GM21423 (cell line): ENCODE data around the gene MACC1.

Experiments
- ATAC-seq: cut with Tn5 transposase; IDR thresholded peaks from one replicate; pipeline ENCODE4 v1.9.1; 2021; ENCODE audit warnings: mild to moderate bottlenecking, moderate library complexity; ENCODE audit not compliant: unreplicated experiment

Gene MACC1, protein sequence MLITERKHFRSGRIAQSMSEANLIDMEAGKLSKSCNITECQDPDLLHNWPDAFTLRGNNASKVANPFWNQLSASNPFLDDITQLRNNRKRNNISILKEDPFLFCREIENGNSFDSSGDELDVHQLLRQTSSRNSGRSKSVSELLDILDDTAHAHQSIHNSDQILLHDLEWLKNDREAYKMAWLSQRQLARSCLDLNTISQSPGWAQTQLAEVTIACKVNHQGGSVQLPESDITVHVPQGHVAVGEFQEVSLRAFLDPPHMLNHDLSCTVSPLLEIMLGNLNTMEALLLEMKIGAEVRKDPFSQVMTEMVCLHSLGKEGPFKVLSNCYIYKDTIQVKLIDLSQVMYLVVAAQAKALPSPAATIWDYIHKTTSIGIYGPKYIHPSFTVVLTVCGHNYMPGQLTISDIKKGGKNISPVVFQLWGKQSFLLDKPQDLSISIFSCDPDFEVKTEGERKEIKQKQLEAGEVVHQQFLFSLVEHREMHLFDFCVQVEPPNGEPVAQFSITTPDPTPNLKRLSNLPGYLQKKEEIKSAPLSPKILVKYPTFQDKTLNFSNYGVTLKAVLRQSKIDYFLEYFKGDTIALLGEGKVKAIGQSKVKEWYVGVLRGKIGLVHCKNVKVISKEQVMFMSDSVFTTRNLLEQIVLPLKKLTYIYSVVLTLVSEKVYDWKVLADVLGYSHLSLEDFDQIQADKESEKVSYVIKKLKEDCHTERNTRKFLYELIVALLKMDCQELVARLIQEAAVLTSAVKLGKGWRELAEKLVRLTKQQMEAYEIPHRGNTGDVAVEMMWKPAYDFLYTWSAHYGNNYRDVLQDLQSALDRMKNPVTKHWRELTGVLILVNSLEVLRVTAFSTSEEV

DNA sequence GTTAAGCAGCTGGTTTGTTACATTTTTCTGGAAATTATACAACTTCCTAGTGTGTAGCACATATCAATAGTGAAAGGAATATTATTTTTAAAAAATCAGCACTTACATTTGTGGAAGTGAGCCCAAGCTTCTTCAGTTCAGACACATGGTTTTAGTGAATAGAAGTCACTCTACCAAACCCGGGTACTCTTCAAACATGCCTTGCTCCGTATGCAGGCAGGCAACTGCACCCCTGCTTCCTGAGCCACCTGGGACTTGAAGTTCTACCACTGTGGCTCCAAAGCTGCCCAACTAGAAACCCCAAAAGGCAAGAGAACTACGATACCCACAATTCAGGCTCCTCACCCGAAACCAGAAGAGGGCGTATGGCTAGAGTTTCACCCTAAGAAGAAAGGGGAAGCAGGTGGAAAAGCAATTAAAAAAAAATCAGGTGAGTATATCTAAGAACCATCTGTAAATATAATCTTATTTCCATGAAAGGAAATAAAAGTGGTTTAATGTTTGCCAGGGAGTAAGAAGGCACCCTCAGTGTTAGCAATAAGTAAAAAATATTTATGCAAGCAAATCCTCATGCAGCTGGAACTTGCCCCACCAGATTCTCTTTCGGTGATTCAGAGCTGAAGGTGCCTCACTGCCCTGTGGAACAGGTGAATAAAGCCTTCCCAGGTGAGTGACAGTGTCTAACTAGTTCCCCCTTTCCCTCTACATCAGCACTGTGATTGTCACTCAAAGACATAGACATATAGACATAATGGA is at the start of gene MACC1:
Gene MACC1, minus strand, starts transcription at position 192 of the 756 bp plus-strand sequence. CDS start 55,522 bp downstream, outside the sequence.
- peak; percentile 41 for ATAC-seq

DNA sequence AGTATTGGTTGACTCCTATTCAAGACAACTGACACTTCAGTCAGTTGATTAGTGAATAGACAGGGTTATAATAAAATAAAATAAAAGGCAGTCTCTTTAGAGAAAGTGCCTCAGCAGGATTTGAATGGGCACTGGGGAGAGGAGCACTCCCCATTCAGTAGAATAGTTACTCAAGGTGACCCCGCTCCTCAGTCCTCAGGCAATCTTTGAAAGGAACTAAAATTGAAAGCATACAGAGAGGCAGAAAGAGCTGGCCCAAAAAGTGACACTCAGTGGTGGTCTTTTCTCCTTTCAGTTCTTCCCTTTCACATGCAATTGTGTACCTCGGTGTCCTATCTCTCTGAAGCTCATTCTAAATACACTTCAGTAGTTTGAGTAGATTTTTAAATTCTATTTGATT is 47.4 kb upstream of the MACC1 start:
- no peak for ATAC-seq

DNA sequence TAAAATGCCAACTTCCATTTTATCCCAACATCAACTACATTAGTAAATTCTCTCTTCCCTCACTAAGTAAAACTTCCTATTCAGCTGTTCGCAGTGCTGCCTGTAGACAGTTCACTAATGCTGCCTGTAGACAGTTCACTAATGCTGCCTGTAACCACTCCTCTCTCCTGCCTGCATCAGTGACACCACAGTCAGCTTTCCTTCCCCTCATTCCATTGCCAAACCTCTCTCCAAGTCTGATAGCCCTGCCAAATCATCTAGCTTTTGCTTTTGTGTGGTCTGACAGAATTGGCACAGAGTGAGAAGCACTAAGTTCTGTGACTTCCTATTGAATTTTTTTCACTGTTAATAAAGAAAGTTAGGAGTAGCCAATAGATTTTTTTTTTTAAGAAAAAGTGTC is 43.0 kb upstream of the MACC1 start:
- ATAC-seq = no peak

DNA sequence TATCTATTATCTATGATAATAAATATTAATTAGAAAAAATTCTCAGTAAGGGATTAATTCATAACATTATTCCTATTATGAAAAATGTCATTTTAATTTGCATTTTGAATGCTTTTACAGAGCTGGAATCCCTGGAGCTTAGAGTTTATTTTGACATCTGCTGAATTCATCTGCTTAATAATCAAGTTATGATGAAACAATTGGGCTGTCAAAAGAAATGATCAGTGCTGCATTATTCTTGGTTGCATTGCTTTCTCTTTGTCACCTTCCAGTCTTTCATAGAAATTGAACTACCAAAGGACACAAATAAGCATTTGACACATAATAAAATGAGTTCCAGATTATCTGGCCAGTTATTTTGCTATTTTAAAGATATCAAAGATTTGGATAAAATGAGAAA is 40.0 kb upstream of the MACC1 start:
- ATAC-seq = no peak

DNA sequence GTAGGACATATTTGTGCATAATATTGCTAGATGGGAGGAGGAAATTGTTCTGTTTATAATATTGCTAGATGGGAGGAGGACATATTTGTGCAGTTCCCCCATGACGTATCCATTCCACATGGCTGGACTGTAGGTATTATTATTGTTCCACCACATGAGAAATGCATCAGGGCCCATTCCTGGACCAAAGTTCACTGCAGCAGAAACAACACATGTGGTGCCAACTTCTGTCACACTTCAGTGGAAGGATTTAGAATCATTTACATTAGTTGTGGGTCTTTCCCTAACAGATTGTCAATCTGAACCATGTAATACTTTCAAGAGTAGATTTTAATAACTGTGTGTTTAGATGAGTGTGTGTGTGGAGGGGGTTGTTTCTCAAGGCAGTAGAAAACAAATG is 32.7 kb upstream of the MACC1 start:
- no peak for ATAC-seq

DNA sequence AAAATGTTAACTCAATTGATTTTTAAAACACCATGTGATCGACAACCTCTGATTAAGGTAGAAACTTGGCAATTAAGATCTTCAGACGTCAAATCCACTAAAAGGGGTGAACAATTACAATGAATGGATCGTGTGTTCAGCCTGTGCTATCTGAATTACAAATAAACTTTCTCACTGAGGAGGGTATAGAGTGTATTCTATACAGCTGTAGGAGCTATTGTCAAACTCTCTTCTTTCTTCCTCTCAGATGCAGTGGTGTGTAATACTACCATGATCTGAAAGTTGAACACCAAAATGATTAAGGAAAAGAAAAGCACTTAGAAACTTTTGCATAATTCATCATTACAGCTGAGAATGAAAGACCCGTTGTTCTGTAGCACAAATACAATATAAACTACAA is 32.2 kb upstream of the MACC1 start:
- ATAC-seq = no peak

DNA sequence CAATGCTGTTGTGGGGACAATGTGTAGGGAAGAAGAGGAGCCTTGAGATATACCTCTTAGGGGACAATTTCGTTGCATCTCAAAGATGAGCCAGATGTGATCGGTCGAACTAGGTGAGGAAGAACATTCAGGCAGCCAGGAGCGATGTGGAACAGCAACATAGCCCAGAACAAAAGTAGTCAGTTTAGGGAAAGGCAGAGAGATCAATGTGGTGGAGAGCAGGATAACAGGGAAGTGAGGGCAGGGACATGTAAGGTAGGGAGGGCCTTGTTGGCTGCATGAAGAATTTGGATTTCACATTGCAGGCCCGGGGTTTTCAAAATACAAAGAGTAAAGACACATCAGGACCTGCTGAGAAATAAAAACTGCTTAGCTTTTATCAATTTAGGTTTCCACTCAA is 29.1 kb upstream of the MACC1 start:
- no peak for ATAC-seq

DNA sequence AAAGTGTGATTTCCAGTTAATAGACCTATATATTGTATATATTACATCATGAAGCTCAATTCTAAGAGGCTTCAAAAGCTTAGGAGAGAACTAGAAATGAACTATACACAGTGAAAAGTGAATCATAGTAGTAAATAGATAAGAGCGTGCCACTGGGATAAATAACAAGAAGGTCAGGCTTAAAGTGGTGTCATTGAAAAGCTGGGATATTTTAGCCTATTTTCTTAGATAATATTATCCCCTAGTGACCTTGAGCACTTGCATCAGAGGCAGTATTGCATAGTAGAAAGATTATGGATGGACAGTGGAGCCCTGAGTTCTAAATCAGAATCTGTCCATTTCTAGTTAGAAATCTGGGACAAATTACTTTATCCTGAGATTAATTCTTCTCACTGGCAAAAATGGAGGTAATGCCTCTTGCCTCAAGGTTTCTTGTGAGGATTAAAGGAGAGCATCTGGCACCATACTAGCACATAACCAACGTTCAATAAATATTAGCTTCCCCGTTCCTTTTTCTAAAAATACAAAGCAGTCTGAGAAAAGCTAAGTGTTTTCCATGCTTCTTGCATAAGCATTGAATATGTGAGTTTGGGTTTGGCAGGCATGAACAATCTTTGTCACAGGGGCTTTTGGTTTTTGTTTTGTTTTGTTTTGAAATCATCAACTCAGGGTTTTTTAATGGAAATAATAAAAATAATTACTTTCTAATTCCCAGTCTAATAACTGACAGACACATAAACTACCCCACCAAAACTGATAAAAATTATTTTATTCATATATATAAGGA is 27.3 kb upstream of the MACC1 start:
- no peak for ATAC-seq

DNA sequence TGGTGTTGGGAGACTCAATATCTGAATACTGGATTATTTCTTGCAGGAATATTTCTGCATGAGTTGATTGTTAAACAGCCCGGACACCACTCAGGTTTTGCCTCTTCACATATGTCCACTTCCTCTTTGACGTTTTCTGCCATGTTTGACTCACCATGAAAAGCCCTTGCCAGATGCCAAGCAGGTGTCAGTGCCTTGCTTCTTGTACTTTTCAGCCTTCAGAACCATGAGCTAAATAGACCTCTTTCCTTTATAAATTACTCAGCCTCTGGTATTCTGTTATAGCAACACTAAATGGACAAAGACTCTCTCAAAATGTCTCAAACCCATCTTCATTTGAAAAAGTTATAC is 24.7 kb upstream of the MACC1 start:
- ATAC-seq = no peak

DNA sequence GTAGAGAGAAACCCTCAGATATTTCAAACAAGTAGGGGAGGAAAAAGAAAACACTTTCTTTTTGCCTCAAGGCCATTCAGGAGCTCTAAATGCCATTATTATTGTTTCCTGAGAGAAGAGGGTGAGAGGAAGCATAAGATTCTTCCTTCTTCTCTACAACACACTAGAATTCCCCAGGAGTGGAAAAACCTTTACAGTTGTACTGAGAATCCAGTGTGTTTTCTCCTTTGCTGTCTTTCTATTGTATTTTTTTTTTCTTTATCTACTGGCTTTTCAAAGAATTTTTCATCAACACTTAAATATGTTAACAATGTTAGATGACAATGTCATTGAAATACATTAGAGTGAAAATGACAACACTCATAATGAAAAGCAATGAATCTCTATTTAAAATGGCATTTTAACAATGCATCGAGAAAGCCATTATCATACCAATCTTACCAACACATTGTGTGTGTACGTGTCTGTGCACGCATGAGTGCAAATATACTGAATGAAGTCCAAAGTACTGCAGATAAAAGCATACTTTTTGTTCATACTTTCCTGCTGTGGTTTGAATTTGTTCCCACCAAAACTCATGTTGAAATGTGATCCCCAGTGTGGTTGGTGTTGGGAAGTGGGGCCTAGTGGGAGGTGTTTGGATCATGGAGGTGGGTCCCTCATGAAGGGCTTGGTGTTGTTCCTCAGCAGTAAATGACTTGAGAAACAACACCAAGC is 24.2 kb upstream of the MACC1 start:
- no peak for ATAC-seq

DNA sequence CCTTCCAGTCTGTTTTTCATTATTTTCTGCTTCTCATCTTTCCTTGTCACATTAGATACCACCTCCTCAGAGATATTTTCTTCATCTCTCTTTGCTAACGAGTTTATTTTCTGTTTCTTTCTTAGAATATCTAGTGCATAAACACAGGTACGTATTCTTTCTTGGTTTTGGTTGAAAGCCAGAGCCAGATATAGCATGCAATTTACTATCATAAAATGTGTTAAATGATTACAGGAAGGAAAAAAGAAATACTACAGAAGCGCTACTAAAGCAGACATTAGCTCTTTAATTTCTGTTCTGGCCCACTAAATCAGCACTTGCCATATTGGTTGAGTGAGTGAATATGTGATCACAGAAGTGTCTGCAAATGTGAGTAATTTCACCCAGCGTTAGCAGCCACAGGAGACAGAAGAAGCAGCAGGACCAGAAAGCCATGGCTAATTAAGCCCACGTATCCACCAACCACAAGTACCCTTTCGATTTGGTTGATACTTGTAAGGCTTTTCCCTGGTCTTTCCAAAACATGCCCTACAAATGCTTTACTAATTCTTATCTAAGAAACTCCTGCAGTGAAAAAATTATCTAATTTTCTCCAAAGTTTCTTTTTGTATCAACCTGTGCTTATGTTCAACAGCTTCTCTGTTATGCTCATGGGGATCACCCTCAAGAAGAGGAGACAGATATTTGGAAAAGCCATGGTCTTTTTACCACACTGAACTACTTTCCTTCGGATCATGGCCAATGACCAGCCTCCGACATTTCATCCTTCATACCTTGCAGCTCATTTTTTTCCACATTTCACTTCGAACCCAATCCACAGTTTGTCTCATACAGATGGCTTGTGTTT is 23.1 kb upstream of the MACC1 start:
- ATAC-seq = peak; percentile 38

DNA sequence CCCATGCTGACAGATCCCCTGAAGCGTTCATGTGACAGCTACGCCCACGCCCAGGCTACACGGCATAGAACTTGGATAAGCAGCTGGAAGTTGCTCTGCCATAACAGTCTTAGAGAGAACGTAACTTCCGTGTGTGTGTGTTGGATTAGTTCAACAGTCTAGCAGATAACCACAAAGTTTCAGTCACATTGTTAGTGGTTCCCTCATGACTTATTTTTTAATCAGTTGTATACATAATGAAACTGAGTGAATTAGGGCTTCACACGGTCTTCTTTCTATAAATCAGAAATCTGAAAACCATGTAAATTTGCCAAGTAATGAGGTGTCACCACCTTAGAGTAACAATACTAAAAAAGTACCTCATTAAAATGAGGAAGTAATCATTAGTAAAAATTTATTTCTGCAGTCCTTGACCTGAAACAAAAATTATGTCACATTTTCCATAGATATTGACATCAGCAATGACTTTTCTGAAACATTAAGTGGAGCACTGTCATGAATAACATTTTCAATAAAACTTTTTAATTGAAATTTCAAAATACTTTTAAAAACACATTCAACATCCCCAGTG is 21.7 kb upstream of the MACC1 start:
- ATAC-seq = peak; percentile 82

DNA sequence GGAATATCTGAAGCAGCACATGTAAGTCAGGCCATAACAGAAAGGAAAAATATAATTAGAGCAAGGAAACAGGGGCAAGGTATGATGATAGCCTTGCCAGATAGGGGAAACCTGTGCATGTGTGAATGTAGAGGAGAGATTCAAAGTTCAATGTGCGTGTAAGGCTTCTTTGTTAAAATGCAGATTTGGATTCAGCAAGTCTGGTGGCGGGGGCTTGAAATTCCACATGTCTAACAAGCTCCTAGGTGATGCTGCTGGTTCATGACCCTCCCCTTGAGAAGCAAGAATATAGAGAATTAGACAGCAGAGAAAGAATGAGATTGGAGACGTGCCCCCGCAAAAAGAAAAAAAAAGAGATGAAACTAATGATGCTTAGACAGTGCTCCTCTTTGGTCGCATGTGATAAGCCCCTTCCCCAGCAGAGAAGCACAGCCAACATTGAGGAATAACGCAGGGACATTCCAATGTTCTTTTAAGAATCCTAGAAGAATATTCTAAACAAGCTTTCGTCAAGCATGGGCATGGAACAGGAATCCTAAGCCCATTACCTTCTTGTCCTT is 21.1 kb upstream of the MACC1 start:
- no peak for ATAC-seq

DNA sequence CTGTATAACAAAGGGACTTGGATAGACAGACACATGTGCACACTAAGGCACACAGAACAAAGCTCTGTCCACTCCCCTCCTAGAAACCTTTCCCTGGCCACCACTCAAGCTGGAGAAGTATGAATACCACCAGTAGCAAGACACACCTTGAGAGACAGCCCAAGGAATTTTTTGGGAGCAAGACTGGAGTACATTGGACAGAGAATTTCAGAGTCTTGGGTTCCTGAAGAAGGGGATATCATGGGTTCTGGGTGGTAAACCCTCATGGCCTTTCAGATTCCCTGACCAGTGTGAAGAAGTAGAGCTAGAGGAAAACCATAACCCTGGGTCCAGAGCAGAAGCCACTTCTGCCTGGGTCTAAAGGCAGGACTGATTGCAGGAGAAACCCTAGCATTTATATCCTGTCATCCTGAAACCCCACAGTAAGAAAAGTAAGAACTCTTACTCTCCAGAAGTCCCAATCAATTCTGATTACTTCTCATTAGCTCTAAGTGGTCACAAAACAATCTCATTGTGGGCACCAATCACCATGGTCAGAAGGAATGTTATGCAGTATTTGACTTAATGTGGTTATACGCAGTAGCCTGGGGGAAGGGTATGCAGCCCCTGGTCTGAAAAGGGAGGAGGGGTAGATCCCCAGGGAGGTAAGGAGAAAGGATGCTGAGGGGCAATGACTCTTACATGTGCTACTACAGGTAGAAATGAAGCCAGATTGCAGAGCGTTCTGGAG is 20.4 kb upstream of the MACC1 start:
- ATAC-seq = no peak

DNA sequence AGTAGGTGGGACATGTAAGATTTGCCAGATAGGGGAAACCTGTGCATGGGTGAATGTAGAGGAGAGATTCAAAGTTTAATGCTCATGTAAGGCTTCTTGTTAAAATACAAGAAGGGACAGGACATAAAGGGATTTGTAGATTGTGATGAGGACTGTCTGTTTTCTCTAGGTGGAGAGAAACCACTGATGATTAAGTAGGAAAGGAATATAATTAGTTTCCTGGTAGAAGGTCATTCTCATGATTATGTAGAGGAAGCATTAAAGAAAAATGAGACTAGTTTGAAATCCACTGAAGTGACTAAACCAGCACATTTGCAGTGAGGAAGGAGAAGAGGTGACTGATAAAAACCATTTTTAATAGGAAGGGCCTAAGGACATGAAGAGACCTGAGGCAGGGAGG is 19.6 kb upstream of the MACC1 start:
- no peak for ATAC-seq

DNA sequence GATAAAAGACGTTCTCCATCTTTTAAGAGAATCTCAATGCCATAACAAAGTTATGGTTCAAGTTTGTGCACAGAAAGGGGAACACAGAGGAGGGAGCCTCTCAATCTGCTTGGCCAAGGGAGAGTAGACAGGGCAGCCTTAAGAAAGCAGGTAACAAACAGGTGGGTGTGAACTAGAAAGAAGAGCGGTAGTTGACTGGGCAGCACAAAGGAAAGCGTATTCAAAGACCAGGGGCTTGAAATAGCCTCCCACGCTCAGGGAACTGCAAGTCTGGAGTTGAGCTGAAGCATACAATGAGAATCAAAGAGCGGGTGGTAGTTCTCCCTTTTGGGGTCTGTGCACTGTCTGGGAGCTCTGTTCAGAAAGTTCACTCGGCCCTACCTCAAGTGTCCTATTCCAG is 18.9 kb upstream of the MACC1 start:
- no peak for ATAC-seq

DNA sequence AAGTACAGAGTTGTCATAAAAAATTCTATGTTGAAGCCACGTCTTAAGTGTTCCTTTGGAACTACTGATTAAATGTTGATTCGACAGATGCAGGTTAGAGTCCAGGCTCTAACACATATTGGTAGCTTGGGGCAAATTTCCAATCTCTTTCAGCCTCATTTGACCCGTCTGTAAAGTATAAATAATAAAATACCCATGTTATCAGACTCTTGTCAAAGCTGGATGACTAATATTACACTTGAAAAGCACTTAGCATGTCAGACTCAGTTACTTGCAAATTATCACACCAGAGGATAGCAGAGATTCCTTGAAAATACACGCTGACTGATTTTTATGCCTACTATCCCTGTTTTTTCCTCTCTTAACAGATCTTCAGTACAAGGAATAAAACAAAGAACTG is 18.1 kb upstream of the MACC1 start:
- no peak for ATAC-seq

DNA sequence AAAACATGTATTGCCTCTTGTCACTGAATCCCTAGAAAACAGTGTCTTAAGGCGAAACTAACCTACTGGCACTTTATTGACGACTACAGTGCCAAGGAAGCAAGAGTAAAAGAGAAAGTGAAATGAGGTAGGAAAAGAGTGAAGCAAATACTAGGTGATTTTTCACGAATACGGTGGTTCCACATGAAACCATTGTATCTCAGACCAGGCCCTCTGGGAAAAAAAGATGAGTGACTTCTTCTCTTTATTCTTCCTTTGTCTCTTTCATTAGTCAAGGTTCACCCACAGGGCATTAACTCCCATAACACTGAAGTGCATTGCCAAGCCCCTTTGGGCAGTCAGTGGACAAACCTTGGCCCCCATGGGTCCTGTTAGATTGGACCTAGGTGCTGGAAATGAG is 16.2 kb upstream of the MACC1 start:
- ATAC-seq = peak; percentile 51
